ENCODE data around the gene PIGB.

PIGB gene

DNA sequence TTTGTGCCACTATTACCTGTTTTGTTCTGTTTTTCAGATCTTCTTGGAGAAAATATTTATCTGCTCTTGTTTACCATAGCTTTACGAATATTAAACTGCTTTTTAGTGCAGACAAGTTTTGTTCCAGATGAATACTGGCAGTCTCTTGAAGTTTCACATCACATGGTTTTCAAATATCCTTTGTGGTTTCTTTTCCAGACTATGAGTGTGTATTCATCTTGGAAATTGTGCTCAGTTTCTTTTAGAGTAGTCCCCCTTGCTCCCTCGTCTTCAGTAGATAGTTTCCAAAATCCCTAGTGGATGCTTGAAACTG is 1.2 kb downstream of the PIGB start:
- TF ChIP-seq, protein P1, sequence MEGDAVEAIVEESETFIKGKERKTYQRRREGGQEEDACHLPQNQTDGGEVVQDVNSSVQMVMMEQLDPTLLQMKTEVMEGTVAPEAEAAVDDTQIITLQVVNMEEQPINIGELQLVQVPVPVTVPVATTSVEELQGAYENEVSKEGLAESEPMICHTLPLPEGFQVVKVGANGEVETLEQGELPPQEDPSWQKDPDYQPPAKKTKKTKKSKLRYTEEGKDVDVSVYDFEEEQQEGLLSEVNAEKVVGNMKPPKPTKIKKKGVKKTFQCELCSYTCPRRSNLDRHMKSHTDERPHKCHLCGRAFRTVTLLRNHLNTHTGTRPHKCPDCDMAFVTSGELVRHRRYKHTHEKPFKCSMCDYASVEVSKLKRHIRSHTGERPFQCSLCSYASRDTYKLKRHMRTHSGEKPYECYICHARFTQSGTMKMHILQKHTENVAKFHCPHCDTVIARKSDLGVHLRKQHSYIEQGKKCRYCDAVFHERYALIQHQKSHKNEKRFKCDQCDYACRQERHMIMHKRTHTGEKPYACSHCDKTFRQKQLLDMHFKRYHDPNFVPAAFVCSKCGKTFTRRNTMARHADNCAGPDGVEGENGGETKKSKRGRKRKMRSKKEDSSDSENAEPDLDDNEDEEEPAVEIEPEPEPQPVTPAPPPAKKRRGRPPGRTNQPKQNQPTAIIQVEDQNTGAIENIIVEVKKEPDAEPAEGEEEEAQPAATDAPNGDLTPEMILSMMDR (IDR thresholded peaks at IDR 0.05; ENCODE audit: low read depth, low read length), result no peak
- peak overlapping the region; percentile 70 for H3K4me3 ChIP-seq (ENCODE audit: low read depth, low read length)

DNA sequence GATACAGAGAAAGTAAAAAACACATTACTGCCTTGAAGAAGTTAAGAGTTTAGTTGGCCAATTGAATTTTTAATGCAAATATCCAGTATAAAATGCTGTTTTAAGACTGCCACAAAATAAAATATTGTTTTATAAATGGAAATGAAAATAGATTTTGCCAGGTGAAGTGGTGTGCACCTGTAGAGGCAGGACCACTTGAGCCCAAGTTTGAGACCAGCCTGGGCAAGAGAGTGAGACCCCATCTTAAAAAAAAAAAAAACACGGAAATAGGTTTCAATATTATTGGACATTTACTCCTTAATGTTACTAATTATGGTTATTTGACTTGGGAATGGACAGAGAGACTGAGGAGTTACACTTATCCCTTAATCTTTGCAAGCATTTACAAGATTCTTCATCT is 1.9 kb downstream of the PIGB start:
- H3K4me3 ChIP-seq (ENCODE audit: low read depth, low read length), result no peak overlapping the region
- TF ChIP-seq, protein P1 (IDR thresholded peaks at IDR 0.05; ENCODE audit: low read depth, low read length), result no peak

DNA sequence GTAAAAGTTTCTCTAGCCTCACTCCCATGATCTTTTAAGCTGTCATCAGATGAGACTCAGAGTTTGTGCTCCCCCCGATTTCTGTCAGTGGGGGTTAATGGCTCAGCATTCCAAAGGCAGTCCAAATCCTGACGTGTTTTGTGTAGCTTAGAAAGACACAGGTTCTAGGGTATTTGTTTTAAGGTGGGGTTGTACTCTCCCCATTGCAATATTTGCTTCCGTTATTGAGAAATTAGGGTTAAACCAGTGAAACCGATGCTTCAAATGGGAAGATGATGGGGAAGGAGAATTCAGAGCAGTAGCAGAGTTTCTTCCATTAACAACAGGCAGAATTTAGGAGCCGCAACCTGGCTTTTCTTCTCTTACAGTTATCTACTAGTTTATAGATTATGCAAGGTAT is 3.4 kb downstream of the PIGB start:
- TF ChIP-seq, protein P1 (IDR thresholded peaks at IDR 0.05; ENCODE audit: low read depth, low read length), result no peak
- no peak overlapping the region for H3K4me3 ChIP-seq (ENCODE audit: low read depth, low read length)

DNA sequence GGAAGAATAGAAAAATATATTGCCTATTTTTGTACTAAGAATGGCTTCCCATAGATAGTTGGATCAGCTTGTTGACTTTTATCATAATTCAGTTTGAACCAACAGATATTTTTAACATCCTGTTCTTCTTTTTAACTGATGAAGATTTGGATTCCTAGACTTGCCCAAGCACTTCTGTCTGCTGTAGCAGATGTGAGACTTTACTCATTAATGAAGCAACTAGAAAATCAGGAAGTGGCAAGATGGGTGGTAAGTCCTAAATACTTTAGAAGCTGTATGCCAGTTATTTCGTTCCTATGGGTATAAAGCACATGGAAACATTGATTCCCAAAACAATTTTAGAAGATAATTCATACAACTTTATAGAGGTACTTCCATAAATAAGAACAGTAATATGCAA is 8.4 kb downstream of the PIGB start:
- TF ChIP-seq, protein P1 (IDR thresholded peaks at IDR 0.05; ENCODE audit: low read depth, low read length), result no peak
- no peak overlapping the region for H3K4me3 ChIP-seq (ENCODE audit: low read depth, low read length)

DNA sequence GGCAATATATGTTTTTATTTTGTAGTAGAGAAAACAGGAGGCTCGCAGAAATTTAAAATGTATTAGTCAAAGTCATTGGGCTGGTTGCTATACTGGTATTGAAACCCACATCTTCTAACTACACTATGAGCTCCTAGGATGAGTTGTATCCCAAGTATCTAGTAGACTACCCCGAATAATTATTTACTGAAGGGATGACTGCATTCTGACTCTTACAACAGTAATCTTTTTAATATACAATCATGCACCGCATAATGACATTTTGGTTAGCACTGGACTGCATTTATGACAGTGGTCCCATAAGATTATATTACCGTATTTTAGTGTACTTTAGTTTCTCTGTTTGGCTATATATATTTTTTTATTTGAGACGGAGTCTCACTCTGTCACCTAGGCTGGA is 15.3 kb downstream of the PIGB start:
- H3K4me3 ChIP-seq (ENCODE audit: low read depth, low read length), result no peak overlapping the region
- TF ChIP-seq, protein P1 (IDR thresholded peaks at IDR 0.05; ENCODE audit: low read depth, low read length), result no peak

DNA sequence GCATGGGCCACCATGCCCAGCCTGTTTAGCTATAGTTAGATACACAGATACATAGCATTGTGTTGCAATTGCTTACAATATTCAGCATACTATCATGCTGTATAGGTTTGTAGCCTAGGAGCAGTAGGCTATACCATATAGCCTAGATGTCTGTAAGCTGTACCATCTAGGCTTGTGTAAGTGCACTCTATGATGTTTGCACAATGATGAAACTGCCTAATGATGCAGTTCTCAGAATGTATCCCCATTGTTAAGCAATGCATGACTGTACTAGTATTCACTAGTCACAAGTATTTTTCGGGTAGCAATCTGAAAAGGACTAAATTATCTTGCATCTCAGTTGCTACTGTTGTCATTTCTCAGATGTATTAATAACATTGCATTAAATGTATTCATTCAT is 16.0 kb downstream of the PIGB start:
- TF ChIP-seq, protein P1 (IDR thresholded peaks at IDR 0.05; ENCODE audit: low read depth, low read length), result no peak
- no peak overlapping the region for H3K4me3 ChIP-seq (ENCODE audit: low read depth, low read length)

DNA sequence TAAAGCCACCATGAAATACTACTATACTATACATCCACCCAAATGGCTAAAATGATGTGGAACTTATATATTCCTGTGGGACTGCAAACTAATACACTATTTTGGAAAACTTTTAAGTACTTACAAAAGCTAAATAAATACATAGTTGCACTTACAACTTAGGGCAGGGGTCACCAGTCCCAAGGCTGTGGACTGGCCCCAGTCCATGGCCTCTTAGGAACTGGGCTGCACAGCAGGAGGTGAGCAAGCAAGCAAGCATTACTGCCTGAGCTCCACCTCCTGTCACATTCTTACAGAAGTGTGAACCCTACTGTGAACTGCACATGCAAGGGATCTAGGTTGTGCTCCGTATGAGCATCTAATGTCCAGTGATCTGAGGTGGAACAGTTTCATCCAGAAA is 18.1 kb downstream of the PIGB start:
- TF ChIP-seq, protein P1 (IDR thresholded peaks at IDR 0.05; ENCODE audit: low read depth, low read length), result no peak
- no peak overlapping the region for H3K4me3 ChIP-seq (ENCODE audit: low read depth, low read length)

All from WI38 (cell line).